HG02759 (cell line): ENCODE measurements around the gene TBC1D7.
"Not testable (repeated sequence)": the region's sequence is repeated elsewhere in the genome, so short reads cannot be mapped to it uniquely, and the experiment has no call there.

Source experiments
- ATAC-seq: cut with Tn5 transposase; IDR thresholded peaks from one replicate; pipeline ENCODE4 v1.9.1; 2021; ENCODE audit warnings: mild to moderate bottlenecking, moderate library complexity; ENCODE audit not compliant: unreplicated experiment

Gene TBC1D7

DNA sequence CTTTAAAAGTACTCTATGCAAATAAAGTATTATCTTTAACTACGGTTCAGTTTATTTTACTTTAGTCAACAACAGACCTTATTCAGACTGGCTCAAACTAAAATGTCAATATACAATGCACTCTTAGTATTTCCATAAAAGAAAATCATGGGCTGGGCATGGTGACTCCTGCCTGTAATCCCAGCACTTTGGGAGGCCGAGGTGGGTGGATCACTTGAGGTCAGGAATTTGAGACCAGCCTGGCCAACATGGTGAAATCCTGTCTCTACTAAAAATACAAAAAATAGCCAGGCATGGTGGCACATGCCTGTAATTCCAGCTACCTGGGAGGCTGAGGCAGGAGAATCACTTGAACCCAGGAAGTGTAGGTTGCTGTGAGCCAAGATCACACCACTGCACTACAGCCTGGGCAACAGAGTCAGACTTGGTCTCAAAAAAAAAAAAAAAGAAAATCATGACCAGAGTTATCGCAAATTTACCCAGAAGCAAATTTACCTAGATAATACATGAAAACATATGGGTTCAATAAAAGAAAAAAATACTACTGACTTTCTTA is 2.2 kb downstream of the TBC1D7 start:
- ATAC-seq, result not testable (repeated sequence)

DNA sequence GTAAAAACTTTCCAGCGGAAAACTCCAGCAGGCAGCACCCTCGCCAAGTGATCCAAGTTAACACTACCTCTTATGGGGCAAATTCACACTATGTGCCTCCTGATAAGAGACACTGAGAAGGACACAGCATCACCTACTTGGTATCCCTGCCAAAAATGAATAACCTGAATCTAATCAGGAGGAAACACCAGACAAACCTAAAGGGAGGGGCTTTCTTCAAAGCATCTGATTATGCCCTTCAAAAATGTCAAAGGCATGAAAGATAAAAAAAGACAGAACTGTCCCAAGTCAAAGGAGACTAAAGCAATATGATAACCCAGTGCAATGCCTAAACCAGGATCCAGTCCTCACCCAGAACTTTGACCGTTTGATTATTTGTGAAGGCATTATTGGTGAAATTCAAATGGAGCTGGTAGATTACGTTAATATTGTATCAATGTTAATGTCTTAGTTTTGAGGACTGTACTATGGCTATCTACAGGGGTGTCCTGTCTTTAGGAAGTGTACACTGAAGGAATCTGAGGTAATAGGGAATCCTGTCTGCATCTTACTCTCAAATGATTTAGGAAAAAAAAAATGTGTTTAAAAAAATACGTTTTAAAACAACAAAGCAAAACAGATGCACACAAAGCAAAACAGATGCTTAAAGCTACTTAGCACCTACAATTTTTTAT is 8.3 kb downstream of the TBC1D7 start:
- ATAC-seq, result no peak

DNA sequence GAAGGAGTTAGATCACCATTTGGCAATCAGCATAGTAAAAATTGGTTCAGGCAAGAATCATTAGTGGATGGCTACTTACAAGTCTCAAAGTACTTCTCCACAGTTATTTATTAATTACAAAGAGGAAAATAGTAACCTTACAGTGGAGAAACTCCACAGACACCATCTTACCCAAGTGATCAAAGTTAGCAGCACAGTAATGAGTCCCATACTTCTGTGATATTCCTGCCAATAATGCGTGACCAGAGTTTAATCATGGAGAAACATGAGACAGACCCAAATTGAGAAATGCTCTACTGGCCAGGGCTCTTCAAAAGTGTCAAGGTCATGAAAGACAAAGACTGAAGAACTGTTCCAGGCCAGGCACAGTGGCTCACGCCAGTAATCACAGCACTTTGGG is 9.5 kb downstream of the TBC1D7 start:
- ATAC-seq, result no peak

DNA sequence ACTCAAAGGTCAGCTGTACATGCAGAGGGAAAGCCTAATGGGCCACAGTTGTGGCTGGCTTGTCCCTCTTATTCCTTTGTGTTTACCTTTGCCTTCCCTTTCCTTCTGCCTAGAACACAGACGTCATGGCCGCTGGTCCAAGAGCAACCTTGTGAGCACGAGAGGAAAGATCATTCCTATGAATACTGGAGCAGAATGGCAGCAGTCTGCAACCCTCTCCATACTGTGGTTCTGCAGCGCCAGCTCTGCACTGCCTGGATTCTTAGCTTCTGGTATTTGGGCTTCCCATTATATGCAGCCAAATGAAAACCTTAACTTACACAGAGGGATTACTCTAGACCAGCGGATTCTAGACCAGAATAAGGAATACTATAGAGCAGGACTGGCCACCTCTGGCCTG is 12.4 kb downstream of the TBC1D7 start:
- no peak for ATAC-seq

DNA sequence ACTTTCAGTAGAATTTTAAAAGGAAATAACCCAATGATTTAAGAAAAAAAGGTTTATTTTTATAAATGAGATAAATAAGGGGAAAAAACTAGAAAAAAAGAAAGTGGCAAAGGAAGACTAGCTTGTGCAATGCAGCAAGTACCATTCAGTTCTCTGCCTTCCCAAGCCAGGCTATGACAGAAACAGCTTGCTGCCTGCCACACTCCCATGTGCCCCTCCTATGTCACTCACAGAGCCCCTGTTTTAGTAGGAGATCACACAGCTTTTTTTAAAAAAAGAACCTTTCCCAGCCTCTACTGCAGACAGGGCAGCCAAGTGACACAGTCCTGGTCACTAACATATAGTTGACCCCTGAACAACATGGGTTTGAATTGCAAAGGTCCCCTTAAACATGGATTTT is 13.5 kb downstream of the TBC1D7 start:
- no peak for ATAC-seq

DNA sequence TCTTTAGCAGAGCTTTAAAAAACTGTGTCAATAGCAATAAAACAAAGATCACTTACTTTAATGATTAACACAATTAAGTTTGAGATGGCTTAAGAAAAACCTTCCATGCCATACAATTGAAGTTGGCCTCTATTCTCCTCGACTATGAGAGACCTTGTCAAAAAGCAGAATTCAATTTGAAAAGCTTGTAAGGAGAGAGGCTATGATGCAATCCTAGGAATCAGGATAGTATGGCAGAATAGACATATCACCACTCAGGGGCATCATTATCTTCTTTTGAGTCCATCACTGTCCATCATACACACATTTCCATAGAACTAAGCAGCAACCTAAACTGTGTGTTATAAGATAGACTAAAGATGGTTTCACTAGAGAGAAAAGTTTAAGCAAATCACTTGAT is 17.2 kb downstream of the TBC1D7 start:
- ATAC-seq, result no peak

DNA sequence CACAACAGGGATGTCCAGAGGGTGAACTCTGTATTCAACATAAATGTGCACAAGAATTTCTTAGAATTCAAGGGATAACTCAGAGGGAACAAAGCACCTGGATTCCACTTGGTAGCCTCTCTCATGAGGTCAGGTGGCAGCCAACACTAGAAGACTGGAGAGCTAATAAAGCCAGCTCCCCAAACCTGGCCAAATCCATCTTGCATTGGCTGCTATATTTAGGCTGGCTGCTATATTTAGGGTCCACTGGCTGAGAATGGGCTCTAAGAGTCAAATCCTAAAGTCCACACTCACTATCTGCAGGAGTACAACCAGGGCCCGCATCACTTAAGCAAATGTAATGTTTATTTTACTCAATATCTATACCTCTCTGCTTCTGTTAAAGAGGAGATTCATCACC is 20.0 kb downstream of the TBC1D7 start:
- ATAC-seq, result no peak

DNA sequence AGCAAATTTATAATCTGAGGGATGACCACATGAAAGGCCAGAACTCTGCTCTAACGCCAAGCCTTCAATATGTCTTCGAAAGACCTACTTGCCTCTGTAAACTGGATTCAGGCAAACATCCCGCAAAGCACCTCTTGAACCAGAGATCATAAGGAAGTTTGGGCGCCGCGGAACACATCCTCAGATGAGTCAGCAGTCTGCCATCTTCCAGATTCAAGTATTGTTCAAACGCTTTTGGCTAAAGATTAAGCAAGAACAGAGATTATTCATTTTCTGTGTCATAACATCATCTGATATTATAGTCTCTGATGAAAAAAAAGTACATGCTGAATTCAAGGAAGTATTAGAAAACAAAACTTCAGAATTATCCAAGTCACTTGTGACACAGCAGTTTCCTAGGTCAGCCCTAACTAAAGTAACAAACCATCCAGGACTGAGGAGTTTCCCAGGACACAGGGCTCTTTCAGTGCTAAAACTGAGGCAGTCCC is 20.8 kb downstream of the TBC1D7 start:
- no peak for ATAC-seq

DNA sequence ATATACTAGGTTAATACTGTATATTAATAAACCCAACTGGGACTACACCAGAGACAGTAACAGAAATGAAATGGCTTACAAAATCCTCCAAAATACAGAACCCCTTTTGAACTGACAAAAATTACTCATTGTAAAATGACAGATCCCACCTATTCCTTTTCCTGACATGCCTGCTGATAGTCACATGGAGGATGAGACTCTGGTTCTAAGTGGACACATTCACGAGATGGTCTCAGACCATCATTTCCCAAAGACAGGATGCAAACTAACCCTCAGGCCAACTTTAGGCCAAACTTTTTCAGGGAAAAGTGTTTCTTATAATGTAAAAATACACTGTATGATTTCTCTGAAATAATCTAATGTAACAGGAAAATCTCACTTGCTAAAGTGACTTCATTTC is 22.5 kb downstream of the TBC1D7 start:
- no peak for ATAC-seq

DNA sequence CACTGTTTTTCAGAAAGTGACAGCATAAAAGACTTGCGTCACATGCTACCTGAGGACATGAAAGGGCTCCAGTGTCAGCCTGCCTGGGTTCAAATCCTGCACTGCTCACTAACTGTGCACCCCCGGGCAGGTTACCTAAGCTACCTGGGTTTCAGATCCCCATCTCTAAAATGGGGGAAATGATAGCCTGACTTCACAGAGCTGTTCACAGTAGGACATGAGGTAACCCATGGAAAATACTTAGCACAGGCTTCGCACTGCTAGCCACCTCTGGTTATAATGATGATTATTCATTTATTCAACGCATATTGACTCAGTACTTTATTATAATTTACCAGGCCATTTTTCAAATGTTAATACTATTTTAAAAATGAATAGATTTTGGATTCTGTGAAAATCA is 23.0 kb downstream of the TBC1D7 start:
- ATAC-seq, result no peak

DNA sequence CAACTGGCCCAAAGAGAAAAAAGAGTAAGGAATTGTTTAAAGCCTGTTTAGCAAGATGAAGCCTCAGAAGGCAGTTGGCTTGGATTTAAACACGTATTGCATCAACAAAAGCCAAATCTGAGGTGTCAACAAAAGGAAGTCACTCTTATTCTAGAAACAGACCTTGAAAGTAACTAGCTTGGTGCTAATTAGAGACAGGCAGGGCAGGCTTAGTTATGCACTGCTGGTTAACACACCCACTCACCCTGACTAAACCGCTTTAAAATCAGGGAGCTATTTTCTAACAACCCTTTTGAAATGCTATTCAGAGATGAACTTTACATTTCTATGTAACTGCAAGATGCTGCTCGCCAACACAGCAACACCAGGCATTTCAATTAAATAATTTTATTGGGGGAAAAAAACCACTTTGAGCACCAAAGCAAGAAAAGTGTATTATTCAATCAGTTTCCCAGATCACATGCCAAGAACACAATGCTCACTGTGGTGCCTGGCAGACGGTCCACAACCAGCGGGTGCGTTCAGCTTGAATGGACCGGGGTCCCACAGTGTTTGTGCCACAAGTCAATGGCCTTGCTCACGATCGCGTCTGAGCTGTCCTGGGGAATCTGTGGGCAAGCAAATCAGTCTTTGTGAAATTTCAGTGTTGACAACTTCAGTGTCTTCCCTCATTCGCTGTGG is 23.6 kb downstream of the TBC1D7 start:
- peak; percentile 38 for ATAC-seq

DNA sequence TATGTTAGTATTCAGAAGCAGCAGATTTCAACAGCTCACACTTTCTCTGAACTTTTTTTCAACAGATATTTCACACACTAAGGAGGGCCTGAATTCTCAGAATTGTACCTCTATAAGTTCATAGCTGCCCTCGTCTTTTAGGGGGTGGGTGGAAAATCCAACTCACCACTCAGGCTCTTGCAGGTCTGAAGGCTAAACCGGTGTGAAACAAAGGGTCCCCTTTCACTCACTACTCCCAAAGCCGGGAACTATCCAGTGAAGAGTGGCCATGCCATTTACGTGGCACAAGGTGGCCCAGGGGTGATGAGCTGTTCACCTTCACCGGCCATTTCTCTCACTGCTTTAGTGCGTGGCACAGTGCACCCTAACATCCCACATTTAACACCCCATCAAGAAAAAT is 24.2 kb downstream of the TBC1D7 start:
- no peak for ATAC-seq

DNA sequence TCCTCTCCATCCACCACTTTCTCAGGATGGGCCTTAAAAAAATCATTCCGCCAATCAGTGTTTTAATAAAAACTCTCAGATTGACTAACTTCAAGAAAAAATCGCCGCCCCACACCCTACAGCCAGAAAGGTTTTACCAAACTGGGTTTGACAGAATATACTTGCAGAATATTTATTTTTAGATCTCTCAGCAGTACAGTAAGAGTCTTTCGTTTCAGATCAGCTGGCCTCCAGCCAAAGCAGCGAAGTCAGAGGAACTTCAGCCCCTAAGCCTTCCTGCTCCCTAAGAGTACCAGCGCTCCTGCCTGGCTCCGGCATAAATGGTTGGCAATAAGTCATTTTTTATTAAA is 24.7 kb downstream of the TBC1D7 start:
- ATAC-seq, result peak; percentile 51

DNA sequence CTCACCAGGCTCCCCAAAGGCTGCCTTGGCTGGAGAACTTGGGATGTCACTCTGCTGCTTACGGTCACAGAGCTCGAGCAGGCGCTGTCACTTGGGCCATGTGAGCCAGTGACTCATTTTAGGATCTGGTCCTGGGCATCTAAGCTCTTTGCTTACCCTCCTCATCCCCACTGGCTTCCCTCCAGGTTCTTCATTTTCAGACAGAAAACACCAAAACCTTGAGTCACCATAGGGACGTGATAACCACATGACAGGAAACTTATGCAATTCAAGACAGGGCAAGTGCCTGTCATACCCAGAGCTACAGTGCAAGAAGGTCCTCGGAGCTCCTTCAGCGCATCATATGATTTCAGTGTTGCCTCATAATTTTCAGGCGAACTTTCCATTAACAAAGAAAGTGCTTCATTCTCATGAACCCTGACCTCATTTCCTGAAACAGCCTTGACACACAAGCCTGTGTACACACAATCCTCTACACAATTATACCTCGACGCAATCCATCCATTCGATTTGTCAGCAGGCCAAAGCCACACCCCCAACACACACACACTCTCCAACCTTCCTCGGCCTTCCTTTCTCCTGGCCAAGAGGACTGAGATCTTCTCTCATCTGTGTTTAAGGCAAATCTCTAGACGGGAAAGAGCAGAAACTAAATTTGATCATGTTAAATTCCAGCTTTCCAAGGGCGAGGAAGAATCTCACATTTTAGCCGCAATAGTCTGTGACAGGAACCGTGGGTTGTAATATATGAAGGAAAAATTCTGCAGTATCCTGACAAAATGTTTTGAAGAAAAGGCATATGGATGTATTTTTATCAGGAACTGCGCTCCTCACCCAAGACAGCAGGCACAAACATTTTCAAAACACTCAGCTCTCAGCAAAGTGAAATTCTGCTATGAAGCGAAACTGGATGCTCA is 25.3 kb downstream of the TBC1D7 start:
- peak; percentile 81 for ATAC-seq

DNA sequence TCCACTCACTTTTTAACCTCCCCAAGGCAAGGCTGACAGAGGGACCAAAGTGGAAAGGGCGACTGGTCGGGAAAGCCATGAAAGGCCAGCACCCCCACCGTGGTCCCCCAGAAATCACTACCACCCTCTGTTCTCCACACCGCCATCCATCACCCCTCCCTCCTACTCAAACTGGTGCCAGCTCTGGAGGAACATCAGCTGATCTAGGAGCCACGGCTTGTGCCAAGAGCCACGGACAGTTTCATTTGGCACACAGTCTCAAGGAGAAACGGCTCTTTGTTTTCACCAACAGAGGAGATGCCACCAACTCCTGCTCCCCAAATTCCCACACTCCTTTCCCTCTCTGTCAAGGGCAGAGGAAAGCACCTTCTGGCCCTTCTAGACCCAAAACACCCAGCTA is 26.0 kb downstream of the TBC1D7 start:
- no peak for ATAC-seq

DNA sequence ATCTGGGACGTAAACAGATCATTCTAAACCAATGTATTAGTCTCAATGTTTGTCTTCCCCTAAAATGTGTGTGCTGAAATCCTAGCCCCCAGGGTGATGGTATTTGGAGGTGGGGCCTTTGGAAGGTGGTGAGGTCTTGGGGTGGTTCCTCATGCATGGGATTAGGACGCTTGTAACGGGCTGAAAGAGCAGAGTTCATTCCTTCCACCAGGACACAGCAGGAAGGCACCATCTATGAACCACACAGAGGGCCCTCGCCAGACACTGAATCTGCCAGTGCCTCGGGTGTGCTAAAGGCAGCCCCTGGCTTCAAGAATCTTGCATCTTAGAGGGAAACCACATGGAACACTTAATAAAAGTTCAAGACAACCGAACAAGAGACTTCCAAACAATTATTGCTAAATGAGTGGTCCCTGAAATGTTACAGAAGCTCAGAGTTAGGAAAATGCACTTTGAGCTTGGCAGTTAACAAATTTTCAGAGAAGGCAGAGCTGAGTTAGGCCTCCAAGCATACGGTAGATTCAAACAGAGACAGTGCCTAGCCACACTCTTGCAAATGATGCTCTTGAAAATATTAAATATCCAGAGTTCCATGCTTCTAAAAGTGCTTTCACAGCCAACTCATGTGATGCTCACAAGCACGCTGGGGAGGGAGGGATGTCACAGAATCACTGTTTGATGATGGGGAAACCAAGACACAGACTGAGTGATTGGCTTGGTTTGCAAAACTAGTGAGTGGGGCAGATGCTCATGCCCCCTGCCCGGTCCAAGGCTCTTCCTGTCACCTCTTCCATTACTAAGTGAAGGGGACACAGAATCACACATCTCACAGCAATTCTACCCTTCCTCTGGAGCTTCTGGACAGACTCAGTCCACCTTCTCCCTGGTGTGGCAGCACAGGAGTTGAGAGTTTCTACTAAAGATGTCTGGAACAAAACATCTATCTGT is 27.4 kb downstream of the TBC1D7 start:
- no peak for ATAC-seq

DNA sequence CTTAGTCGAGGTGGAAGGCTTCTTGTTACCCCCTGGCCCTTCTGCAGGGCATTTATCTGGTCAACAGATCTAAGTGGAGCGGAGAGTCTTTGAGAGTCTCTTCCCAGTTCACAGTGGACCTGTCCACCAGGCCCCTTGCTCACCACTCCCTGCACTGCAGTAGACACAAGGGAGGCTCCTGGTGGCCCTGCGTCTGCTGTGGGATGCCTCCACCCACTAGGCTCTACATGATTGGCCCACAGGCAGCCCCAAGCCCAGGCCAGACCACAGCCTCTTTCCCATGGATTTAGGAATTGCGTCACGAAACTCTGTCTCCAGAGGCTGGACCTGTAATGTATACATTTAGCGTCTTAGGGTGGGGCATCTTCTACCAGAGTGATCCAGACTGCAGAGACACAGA is 28.4 kb downstream of the TBC1D7 start:
- no peak for ATAC-seq

DNA sequence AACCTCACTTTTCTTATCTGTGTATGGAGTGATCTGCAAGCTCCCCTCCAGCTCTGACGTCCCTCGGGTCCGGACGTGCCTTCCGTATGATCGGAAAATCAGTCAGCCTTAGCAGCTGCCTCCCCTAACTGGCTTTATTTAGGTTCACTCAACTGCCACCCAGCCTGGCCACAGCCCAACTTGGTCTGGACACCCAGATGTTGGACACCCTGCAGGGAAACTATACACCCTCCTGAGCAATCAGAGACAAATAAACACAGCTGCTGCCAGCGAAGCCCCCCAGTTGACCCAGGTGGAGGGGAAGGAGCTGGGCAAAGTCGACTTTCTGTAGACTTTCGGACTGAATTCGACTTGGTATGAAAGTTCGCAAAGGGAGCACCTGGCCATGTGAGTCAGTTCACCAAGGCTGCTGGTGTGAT is 28.9 kb downstream of the TBC1D7 start:
- no peak for ATAC-seq

DNA sequence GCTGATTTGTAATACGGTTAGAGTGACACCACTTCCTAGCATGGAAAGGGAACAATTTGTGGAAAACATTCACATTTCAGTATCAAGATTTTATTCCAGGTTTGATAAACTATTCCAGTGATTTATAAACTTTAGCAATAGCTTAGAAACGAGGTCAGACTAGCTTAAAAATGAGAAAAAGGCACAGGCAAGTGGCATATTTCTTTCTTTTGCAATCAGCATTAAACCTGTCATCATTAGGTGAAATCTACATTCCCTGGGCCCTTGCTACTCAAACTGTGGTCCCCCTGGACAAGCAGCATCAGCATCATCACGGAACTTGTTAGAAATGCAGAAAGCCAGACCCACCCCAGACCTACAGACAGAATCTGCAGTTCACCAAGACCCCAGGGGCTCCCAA is 29.9 kb downstream of the TBC1D7 start:
- no peak for ATAC-seq

DNA sequence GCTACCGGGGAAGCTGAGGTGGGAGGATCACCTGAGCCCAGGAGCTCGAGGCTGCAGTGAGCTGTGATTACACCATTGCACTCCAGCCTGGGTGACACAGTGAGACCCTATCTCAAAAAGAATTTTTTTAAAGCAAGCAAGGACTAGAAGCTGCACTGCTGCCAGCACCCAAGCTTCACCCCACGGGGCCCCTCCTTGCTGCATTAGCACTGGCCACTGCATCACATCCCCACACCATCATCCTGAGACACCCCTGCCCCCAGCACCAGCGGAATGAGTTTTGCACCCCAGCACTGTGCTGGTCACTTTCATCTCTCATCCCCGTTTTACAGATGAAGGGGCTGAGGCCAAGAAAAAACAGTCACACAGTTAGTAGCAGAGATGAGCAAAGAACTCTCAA is 30.9 kb downstream of the TBC1D7 start:
- ATAC-seq, result no peak
